OCI-M2 (cell line): ENCODE results near the gene SPECC1.
"Not testable (repeated sequence)": the region's sequence is repeated elsewhere in the genome, so short reads cannot be mapped to it uniquely, and the experiment has no call there.

Source experiments
- DNase-seq: peaks from one replicate; lab custom pipeline; 2025; ENCODE audit not compliant: unreplicated experiment; lab: John Stamatoyannopoulos, UW

SPECC1 gene

GRCh38 chr17:20091174-20092029 is 82.2 kb downstream of the SPECC1 start:
- no peak for DNase-seq

DNA sequence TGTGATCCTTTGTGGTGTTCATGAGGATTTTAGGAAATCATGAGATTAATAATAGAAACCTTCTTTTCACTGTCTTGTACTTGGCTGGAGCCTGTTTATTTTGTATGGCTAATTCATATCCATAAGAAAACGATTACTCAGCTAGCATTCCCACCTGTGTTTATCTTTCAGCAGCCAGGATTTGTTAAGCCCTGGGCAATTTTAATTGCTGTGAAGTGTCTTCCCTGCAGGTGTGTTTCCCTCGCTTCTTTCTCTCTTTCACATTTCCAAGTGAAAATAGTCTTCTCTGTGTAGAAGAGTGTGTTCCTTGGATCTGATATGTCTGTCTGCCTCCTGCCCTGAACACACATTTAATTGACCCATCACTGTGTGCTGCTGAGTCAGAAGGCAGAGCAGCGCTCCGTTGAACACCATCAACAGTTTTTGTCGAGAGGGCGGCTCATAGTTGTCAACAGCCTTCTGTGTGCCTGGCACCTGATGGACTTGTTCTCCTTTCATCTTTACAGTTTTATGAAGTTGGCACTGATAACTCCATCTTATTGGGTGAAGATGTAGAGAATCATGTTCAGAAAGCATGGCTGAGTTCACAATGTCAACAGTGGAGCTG is 83.2 kb downstream of the SPECC1 start:
- no peak for DNase-seq

DNA sequence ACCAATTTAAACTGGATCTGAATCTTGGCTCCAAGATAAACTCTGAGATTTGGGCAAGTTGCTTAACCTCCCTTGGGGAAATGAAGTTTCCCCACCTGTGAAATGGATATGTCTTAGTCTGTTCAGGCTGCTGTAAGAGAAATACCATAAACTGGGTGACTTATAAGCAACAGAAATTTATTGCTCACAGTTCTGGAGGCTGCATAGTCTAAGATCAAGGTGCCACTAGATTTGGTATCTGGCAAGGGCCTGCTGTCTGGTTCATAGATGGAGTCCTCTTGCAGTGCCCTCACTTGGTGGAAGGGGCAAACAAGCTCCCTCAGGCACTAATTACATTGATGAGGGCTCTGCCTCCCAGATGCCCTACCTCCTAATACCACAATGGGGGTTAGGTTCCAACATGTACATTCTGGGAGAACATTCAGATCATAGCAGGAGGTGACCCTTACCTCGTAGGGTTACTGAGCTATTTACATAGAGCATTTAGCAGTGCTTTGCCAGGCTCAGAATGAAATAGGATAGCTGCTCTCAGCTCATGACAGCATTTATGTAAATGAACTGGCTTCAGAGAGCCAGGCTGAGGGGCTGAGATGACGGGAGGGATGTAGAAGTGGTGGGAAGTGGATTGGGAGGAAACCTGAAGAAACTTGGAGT is 83.9 kb downstream of the SPECC1 start:
- no peak for DNase-seq

- no peak for DNase-seq
These were observed 85.6 kb downstream of the SPECC1 start for GRCh38 chr17:20094777-20095176.

DNA sequence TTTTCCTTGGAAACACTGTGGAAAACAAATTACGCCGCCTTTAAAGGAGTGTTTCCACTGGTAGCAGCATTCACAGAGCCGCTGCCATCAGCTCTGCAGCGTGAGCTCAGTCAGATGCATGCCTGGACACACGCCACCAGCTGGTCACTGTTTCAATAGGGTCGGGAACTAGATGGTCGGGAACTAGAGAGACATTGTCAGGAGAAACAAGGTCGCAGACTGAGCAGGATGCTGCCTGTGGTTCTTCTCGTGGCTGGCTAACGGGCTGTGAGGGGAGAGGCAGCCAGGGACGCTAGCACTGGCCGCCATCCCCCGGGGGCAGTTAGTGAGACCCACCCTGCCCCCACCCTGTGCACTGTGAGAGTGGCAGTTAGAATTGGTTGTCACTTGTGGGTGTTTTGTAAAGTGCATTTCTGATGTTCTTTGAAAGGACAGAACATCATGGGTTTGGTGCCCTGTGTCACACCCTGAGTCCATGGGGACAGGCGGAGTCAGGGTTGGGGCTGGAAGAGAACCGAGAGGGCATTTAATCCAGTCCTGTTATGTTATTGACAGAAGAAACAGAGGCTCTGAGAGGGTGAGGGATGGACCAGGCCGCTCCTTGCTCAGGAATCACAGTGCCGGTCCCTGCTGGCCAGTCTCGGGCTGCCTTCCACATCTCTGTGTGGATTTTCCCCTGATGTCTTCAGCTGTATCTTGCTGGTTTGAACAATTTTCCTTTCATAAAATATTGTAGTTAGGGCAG is 86.3 kb downstream of the SPECC1 start:
- DNase-seq: no peak

DNA sequence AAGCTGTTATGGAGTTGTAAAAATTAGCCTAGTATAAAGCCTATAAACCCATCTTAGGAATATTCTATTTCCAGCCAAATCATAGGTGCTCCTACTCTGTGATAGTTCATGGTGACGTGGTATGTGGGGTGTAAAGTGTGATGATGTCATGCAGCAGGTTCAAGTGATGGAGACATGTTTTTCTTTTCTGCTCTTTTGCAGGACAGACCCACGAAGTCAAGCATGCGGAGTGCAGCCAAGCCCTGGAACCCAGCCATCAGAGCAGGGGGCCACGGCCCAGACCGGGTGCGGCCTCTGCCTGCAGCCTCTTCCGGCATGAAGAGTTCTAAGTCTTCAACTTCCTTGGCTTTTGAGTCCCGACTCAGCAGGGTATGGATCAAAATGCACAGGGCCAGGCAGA is 87.3 kb downstream of the SPECC1 start:
- no peak for DNase-seq

GRCh38 chr17:20097330-20097729 is 88.2 kb downstream of the SPECC1 start:
- DNase-seq: no peak

DNA sequence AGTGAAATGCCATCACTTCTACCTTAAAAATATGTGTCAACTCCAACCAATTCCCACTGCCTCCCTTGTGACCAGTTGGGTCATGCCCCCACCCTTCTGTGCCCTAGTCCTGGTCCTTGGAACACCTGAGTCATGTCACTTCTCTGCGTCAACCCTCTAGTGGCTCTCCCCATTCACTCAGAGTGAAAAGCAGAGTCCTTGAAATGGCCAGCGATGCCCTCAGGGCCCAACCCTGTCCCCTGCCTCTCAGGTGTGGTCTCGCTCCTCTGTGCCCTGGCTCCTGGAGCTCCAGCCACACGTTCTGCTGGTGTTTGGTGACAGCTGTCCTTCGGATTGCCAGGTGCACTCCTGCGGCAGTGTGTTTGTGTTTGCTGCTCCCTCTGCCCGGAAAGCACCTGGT is 89.2 kb downstream of the SPECC1 start:
- no peak for DNase-seq

DNA sequence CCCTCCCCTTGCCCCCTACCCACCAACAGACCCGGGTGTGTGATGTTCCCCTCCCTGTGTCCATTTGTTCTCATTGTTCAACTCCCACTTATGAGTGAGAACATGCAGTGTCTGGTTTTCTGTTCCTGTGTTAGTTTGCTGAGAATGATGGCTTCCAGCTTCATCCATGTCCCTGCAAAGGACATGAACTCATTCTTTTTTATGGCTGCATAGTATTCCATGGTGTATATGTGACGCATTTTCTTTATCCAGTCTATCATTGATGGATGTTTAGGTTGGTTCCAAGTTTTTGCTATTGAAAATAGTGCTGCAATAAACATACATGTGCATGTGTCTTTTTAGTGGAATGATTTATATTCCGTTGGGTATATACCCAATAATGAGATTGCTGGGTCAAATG is 91.6 kb downstream of the SPECC1 start:
- not testable (repeated sequence) for DNase-seq

GRCh38 chr17:20103454-20104446 is 94.6 kb downstream of the SPECC1 start:
- DNase-seq: no peak

DNA sequence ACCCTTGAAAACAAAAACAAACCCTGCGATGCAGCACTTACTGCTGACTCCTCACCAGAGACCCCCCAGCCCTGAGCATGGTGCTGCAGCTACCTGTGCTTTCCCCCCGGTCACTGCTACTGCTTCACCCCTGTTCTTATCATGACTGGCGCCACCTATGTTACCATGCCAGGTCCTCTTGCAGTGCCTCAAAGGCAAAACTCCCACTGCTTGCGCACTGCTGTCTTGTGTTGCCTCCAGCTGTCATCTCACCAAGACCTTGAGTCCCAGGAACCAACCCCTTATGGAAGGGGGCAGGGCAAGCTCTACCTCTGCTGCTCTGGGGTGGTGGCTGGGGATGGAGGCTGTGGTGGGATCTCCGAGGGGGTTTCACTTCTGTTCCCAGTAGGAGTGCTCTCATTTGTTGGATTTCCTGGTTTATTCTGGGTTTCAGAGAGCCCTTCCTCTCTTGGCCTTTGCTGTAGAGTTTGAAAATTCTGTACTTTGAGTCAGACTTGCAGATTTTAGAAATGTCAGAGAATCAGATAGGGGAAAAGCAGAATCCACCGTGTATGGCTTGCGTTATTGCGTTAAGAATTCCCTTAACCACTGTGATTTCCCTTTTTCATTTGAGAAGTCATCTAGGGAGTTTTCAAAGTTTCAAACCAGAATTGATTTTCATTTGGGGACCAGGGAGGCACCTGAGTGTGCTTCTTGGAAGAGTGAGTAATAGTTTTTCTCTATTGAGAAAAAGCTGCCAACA is 96.6 kb downstream of the SPECC1 start:
- DNase-seq: no peak

GRCh38 chr17:20106446-20106845 is 97.3 kb downstream of the SPECC1 start:
- not testable (repeated sequence) for DNase-seq

DNA sequence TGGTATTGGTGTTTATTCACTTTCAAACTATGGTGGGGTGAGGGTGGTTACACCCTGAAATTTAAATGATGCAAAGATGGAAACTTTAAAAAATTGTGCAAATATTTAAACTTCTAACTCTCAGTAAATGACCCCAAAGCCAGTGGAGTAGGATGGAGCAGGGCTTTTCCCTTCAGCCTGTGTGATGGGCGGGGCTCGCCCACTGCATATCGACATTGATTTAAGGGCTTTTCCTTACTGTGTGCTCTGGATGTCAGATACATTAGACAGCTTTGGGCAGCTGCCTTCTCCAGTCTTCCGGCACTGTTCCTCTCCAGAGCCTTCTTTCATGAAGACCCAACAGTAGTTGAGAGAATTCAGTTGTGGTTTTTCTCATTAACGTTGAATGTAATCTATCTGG is 99.9 kb downstream of the SPECC1 start:
- no peak for DNase-seq

- no peak for DNase-seq
These were observed 102.4 kb downstream of the SPECC1 start for GRCh38 chr17:20111538-20111937.

GRCh38 chr17:20114466-20114865 is 105.3 kb downstream of the SPECC1 start:
- DNase-seq: no peak

DNA sequence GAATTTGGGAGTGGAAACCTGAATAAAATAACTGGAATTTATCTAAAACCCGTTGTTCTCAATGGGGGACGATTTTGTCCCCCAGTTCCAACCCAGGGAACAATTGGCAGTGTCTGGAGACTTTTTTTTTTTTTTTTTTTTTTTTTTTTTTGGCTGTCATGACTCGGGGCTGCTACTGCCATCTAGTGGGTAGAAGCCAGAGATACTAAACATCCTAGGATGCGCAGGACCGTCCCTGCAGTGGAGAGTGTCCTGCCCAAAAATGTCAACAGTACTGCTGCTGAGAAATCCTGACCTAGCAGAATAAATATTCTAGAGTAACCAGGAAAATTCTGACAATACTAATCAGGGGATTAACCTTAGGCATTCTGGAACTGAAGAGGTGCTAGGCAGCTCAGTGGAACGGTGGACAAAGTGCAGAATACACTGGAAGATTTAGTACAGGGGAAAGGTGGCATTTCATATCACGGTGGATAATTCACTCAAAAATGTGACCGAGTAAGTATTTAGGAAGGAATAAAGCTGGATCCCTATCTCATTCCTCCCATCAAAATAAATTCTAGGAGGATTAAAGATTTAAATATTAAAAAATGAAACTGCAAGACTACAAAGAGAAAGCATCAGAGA is 107.6 kb downstream of the SPECC1 start:
- DNase-seq: no peak

- DNase-seq: no peak
These were observed 109.1 kb downstream of the SPECC1 start for GRCh38 chr17:20118280-20118679.

DNA sequence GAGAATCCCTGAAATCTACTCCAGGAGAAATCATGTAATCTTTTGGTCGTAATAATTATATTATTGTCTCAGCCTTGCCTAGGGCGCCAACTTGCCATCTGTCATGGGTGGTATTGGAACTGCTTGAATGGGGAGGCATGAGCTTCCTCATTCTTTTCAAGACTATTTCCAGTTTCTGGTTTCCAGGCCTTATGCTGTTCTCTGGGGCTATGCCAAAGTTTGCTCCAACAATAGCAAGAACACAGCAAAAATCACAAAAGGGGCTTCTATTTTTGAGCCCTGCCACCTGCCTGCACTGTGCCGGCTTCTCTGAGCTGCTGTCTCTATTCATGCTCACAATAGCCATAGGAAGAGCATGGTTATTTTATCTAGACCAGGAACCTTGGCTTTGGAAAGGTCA is 111.7 kb downstream of the SPECC1 start:
- DNase-seq: no peak
